CD4-positive, alpha-beta T cell (primary cell): ENCODE results near the gene DEFB110. TPM values are rescaled to one million over a fixed set of nuclear protein-coding genes. Genes with fewer than 3 reads are reported as not detected.

Experiments used
- ATAC-seq: fragments of 200-7000 bp; cut with Tn5 transposase; one replicate; pipeline ENCODE4 v1.10.0; 2022; ENCODE audit warnings: mild to moderate bottlenecking; ENCODE audit not compliant: poor library complexity
- CTCF ChIA-PET: fragments of 350-600 bp; sonication (Branson Sonifier 250); formaldehyde crosslinking; loops from one replicate; lab custom pipeline; 2021; ENCODE audit warnings: antibody characterized with exemption, inconsistent platforms; lab: Charles Lee
- POLR2A ChIA-PET: fragments of 350-600 bp; sonication (Branson Sonifier 250); formaldehyde crosslinking; loops from one replicate; lab custom pipeline; 2021; ENCODE audit warnings: antibody characterized with exemption, inconsistent platforms; lab: Charles Lee
- DNase-seq, 14 experiments: peaks; one replicate each; pipeline ENCODE4 v3.0.0-alpha.2; 2013 to 2020; ENCODE audit warnings: mixed read lengths in 2 of 14
- H3K27ac ChIP-seq, 2 donors: one replicate each; pipeline versions ENCODE4 v1.5.1 to v1.7.0; 2013; ENCODE audit warnings: low read length in 2 of 2, low read depth in 1 of 2, mild to moderate bottlenecking in 1 of 2
- H3K27me3 ChIP-seq, 2 experiments: 1 replicate in 1 of 2; 2 replicates in 1 of 2; pipeline versions ENCODE4 v1.6.1 to v1.7.0; 2013; ENCODE audit warnings: low read length in 2 of 2, control low read depth in 1 of 2, mild to moderate bottlenecking in 1 of 2, moderate library complexity in 1 of 2; ENCODE audit not compliant: insufficient read depth in 2 of 2, control insufficient read depth in 1 of 2
- H3K36me3 ChIP-seq: one replicate; pipeline ENCODE4 v1.6.1; 2013; ENCODE audit warnings: low read length, control low read depth; ENCODE audit not compliant: insufficient read depth
- H3K4me1 ChIP-seq: one replicate; pipeline ENCODE4 v1.6.1; 2013; ENCODE audit warnings: low read length, control low read depth; ENCODE audit not compliant: insufficient read depth
- H3K4me3 ChIP-seq: one replicate; pipeline ENCODE4 v1.5.1; 2013; ENCODE audit warnings: mild to moderate bottlenecking, low read length, moderate library complexity
- H3K9me3 ChIP-seq, 2 experiments: 1 replicate in 1 of 2; 2 replicates in 1 of 2; pipeline versions ENCODE4 v1.6.1 to v1.7.0; 2013; ENCODE audit warnings: low read length in 2 of 2, mild to moderate bottlenecking in 2 of 2, control low read depth in 1 of 2, moderate library complexity in 1 of 2; ENCODE audit not compliant: control insufficient read depth in 1 of 2, insufficient read depth in 1 of 2
- H3K27ac Mint-ChIP-seq: one replicate; pipeline ENCODE4 v1.8.0; 2020; ENCODE audit warnings: mixed read lengths
- H3K27me3 Mint-ChIP-seq: one replicate; pipeline ENCODE4 v1.8.0; 2021; ENCODE audit warnings: mixed read lengths
- H3K36me3 Mint-ChIP-seq: one replicate; pipeline ENCODE4 v1.8.0; 2021; ENCODE audit warnings: low read depth, mixed read lengths
- H3K4me1 Mint-ChIP-seq: one replicate; pipeline ENCODE4 v1.8.0; 2021; ENCODE audit warnings: low read depth, mixed read lengths
- H3K4me3 Mint-ChIP-seq: one replicate; pipeline ENCODE4 v1.8.0; 2020; ENCODE audit warnings: mild to moderate bottlenecking, mixed read lengths
- H3K9me3 Mint-ChIP-seq: one replicate; pipeline ENCODE4 v1.8.0; 2020; ENCODE audit warnings: mixed read lengths
- intact Hi-C, 2 experiments: fragments of 100-400 bp; cut with DNase I in 1 of 2; cut with micrococcal nuclease in 1 of 2; formaldehyde crosslinking; loops; one replicate each; pipeline versions ENCODE4 v1.15.1 to v1.9.0; 2023 to 2025; cut with DNase I, micrococcal nuclease
- polyA plus RNA-seq, 2 donors: library from polyadenylated mRNA; unstranded; fragments of 120-200 nt; gene quantifications; one replicate each; pipeline ENCODE4 v1.2.1, GENCODE V29; 2013
- total RNA-seq, 174 experiments: library from RNA in 2 of 174; stranded (reverse) in 2 of 174; gene quantifications; one replicate each; pipeline ENCODE4 v1.2.3 and lab custom pipeline; 2021 to 2026
- TF ChIP-seq, protein P1 (sequence below): fragments of 200-600 bp; IDR thresholded peaks from one replicate; pipeline ENCODE4 v1.8.0; 2022; ENCODE audit warnings: antibody characterized with exemption, mild to moderate bottlenecking

DEFB110 gene
- total RNA-seq (not detected), total RNA-seq (lab: John Stamatoyannopoulos, UW) (0 reads per million in 172 experiments)
- polyA plus RNA-seq (2013, experiment 1 of 2), result not detected
- not detected for polyA plus RNA-seq (2013, experiment 2 of 2)

DNA sequence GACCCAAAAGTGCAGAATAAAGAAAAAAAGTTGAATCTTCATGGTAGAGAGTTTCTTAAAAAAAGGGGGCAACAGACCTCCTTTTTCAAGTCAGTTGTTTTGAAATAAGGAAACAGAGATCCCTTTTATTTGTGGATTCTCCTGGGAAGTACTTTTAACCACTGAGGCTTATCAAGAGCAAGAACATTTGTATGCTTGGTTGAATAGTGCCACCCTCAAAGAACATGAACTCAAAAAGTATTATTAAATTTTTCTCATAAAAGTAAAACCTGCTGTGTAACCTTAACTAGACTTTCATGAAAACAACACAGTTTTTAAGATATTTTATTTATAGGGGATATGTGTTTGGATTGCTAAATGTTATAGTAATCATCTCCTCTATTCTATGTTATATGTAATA lies at the start of gene DEFB110:
DEFB110 (minus strand) TSS at position 101 of the 400 bp plus-strand sequence; CDS start at position 42, 59 bp downstream.
- no peak for DNase-seq
- no peak within 1 kb of the TSS for H3K27ac Mint-ChIP-seq
- no peaks in the 10 kb centered on the region for H3K36me3 Mint-ChIP-seq
- no peak within 1 kb of the TSS for H3K4me3 Mint-ChIP-seq
- H3K4me1 Mint-ChIP-seq, result no peaks in the 10 kb centered on the region
- TF ChIP-seq, protein P1, sequence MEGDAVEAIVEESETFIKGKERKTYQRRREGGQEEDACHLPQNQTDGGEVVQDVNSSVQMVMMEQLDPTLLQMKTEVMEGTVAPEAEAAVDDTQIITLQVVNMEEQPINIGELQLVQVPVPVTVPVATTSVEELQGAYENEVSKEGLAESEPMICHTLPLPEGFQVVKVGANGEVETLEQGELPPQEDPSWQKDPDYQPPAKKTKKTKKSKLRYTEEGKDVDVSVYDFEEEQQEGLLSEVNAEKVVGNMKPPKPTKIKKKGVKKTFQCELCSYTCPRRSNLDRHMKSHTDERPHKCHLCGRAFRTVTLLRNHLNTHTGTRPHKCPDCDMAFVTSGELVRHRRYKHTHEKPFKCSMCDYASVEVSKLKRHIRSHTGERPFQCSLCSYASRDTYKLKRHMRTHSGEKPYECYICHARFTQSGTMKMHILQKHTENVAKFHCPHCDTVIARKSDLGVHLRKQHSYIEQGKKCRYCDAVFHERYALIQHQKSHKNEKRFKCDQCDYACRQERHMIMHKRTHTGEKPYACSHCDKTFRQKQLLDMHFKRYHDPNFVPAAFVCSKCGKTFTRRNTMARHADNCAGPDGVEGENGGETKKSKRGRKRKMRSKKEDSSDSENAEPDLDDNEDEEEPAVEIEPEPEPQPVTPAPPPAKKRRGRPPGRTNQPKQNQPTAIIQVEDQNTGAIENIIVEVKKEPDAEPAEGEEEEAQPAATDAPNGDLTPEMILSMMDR, result no peak
- Histone ChIP-seq H3K4me1 (no peaks in the 10 kb centered on the region), H3K9me3 (peaks cover 0 to under 1% of the 10 kb centered on the region in 2 experiments), H3K4me3 (no peak within 1 kb of the TSS), H3K27me3 (no peaks in the 10 kb centered on the region), H3K36me3 (no peaks in the 10 kb centered on the region), H3K27ac (no peak within 1 kb of the TSS)
- POLR2A ChIA-PET, result no interaction called here
- CTCF ChIA-PET, result no interaction called here
- no peak for ATAC-seq
- H3K9me3 Mint-ChIP-seq, result no peaks in the 10 kb centered on the region
- no peaks in the 10 kb centered on the region for H3K27me3 Mint-ChIP-seq
- intact Hi-C loops, result no loop called here

DNA sequence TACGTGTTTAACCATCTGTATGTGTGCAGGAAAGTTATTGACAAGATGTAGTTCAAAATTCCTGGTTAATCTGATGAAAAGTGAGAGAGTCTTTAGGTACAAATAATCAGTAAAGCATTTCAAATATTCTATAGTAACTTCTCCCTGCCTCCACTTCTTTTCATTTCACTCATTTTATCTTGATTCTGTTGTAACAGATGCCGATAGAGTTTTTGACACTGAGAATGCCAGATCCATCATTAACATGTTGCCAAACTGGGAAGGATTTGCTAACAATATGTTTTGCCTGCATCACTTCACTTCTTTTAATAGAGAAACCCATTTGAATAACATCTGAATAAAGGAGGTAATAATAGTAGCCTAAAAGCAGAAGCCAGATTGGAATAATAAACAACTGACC lies 48.3 kb upstream of the DEFB110 start:
- no peak for DNase-seq
- Histone ChIP-seq H3K4me3 (no peak overlapping the region), H3K27ac (no peak overlapping the region), H3K36me3 (no peaks in the 10 kb centered on the region), H3K4me1 (no peaks in the 10 kb centered on the region), H3K27me3 (no peaks in the 10 kb centered on the region), H3K9me3 (peaks cover 4 to 5% of the 10 kb centered on the region in 2 experiments)
- ChIA-PET POLR2A (no interaction called here), CTCF (no interaction called here)
- H3K36me3 Mint-ChIP-seq, result no peaks in the 10 kb centered on the region
- ATAC-seq, result no peak
- TF ChIP-seq, protein P1, result no peak
- intact Hi-C loops, result no loop called here
- no peak overlapping the region for H3K27ac Mint-ChIP-seq
- H3K4me1 Mint-ChIP-seq, result no peaks in the 10 kb centered on the region
- no peak overlapping the region for H3K4me3 Mint-ChIP-seq
- no peaks in the 10 kb centered on the region for H3K27me3 Mint-ChIP-seq
- H3K9me3 Mint-ChIP-seq, result peaks cover 4% of the 10 kb centered on the region

DNA sequence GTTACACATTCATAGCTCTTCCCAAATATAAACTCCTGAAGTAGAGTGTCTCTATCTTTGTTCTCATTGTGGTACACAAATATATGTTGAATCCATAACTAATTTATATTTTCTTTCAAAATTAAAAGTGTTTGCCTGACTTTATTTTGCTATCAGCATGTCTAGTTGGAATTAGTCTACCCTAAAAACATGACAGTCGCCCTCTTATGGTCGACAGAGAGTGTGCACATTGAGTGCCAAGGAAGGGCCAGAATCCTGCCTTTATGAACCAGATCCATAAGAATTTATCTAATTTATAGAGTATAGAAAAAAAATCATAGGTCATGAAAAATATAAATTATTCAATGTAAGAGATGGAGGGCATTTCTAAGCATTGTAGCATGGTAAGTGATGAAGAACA lies 40.3 kb upstream of the DEFB110 start:
- intact Hi-C loops, result no loop called here
- POLR2A ChIA-PET, result no interaction called here
- TF ChIP-seq, protein P1, result no peak
- Histone ChIP-seq H3K36me3 (no peaks in the 10 kb centered on the region), H3K27ac (no peak overlapping the region), H3K9me3 (no peaks in the 10 kb centered on the region), H3K4me3 (no peak overlapping the region), H3K4me1 (no peaks in the 10 kb centered on the region), H3K27me3 (no peaks in the 10 kb centered on the region)
- Mint-ChIP-seq H3K36me3 (no peaks in the 10 kb centered on the region), H3K9me3 (peaks cover 4% of the 10 kb centered on the region), H3K4me1 (no peaks in the 10 kb centered on the region), H3K4me3 (no peak overlapping the region), H3K27me3 (no peaks in the 10 kb centered on the region), H3K27ac (no peak overlapping the region)
- no peak for ATAC-seq
- DNase-seq, result no peak
- CTCF ChIA-PET, result no interaction called here
